Left cardiac atrium (tissue), 4 donors: ENCODE measurements around the gene EPS15. TPM values are rescaled to one million over a fixed set of nuclear protein-coding genes. Genes with fewer than 3 reads are reported as not detected.
"Not testable (repeated sequence)": the region's sequence is repeated elsewhere in the genome, so short reads cannot be mapped to it uniquely, and the experiment has no call there.

Source experiments
- ATAC-seq, 2 donors: fragments of 200-7000 bp; cut with Tn5 transposase; one replicate each; pipeline ENCODE4 v1.9.1; 2020; ENCODE audit warnings: mild to moderate bottlenecking in 2 of 2, moderate library complexity in 2 of 2
- DNase-seq: peaks from one replicate; pipeline ENCODE4 v3.0.0-alpha.2; 2020
- intact Hi-C, 2 donors: fragments of 100-400 bp; cut with DNase I; formaldehyde crosslinking; loops; one replicate each; pipeline versions ENCODE4 v1.14.1 to v1.15.1; 2022 to 2023
- total RNA-seq, 2 donors: library from RNA; stranded (reverse); fragmentation: NEBNext Ultra II Directional; extraction: Animal tissue kit (Norgen Biotek cat#: 25700); gene quantifications; one replicate each; pipeline ENCODE4 v1.2.1, GENCODE V29; 2021
- donor health status: DM: no; HTN: yes; CAD: no.
- donor health status: DM: no; HTN: yes; CAD: no; lungs with severe emphysema.
- donor health status: DM: yes; HTN: yes; CAD: no.
- donor health status: Dilated cardiomyopathy.

Gene EPS15
- total RNA-seq, 2 donors from 2014 or later, result 59.5 to 64.8 TPM

DNA sequence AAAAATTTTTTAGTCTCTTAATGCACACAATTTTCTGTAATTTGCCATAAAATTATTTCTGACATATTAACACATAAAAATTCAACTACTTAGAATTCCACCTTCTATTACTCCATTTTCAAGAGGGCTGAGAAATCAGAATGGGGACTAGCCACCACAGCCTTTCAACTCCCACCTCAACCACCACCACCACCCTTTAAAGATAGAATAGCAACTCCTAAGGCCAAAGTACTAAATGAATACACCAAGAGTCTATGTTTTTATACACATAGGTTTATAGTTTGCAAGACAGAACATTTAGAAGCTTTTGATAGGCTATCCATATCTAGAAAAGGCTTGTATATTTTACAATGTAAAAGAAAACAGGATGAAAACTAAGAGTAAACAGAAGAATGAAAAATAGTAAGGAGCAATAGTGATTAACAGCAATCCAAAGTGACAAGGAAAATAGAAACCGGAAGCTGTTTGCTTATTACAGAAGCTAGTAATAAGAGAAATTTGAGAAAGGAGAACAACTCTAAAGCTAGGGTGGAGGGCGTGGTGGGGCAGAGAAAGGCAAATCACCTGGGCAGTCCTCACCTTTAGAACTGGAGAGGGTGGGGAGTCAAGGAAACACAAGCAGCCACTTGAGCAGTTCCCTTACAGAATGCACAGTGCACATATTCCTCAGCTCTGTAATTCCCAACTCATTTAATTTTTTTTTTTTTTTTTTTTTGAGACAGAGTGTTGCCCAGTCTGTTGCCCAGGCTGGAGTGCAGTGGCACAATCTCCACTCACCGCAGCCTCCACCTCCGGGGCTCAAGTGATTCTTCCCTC, 27.7 kb downstream of the EPS15 start:
- no peak for DNase-seq
- intact Hi-C loops, result no loop called here
- no peak for ATAC-seq

- ATAC-seq (no peak), DNase-seq (no peak)
- intact Hi-C loops, result no loop called here
Measured at GRCh38 chr1:51489472-51489871, 29.6 kb downstream of the EPS15 start.

GRCh38 chr1:51488372-51489050, 30.6 kb downstream of the EPS15 start:
- ATAC-seq (peak in 1 of 2 donors; percentile 40), DNase-seq (no peak)
- intact Hi-C loops, result no loop called here

DNA sequence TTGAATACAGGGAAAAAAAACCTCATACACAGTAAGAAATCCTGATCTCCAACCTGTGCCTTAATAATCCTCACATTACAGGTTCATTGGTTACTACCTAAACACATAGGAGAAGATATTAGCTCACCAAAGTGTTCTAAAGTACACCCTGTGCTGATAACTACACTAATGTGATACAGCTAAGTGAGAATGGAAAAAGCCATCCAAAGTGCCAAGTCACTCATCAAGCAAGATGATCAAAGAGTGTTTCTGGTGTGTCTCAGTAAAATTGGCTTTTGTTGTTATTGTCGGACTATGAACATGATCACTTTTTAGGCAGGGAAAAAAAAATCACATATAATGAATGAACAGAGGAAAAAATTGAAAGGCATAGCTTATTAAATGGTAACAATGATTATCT, 31.4 kb downstream of the EPS15 start:
- intact Hi-C loops, result no loop called here
- ATAC-seq (peak; percentile 34 to 66), DNase-seq (no peak)

GRCh38 chr1:51484591-51484990, 34.5 kb downstream of the EPS15 start:
- intact Hi-C loops, result no loop called here
- DNase-seq (no peak), ATAC-seq (no peak)

DNA sequence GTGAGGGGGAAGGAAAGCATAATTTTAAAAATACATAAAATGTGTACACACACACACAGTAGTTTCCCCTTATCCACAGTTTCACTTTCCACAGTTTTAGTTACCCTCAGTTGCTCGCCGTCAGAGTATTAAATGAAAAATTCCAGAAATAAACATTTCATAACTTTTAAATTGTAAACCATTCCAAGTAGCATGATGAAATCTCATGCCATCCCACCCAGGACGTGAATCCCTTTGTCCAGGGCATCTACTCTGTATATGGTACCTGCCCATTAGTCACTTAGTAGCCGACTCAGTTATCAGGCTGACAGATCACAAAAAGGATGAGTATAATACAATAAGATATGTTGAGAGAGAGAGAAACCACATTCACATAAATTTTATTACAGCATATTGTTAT, 36.2 kb downstream of the EPS15 start:
- no peak for DNase-seq
- intact Hi-C loops, result no loop called here
- ATAC-seq, result no peak

- ATAC-seq, intact Hi-C loops, DNase-seq: not testable (repeated sequence)
Measured at GRCh38 chr1:51474832-51475620, 44.0 kb downstream of the EPS15 start.

GRCh38 chr1:51473331-51474115, 45.5 kb downstream of the EPS15 start:
- intact Hi-C loops, result no loop called here
- ATAC-seq (peak in 1 of 2 donors; percentile 15), DNase-seq (no peak)

GRCh38 chr1:51472359-51472758, 46.7 kb downstream of the EPS15 start:
- DNase-seq (no peak), ATAC-seq (peak; percentile 59 to 82)
- intact Hi-C loops, result no loop called here

- no peak for DNase-seq
- ATAC-seq, result no peak
- intact Hi-C loops, result loop anchor here (10.0 kb wide), 2 partner anchors 45 to 65 kb away; partner anchors contain the start of gene EPS15 (in 1 of the 2)
Measured at GRCh38 chr1:51469518-51469917, 49.5 kb downstream of the EPS15 start.

DNA sequence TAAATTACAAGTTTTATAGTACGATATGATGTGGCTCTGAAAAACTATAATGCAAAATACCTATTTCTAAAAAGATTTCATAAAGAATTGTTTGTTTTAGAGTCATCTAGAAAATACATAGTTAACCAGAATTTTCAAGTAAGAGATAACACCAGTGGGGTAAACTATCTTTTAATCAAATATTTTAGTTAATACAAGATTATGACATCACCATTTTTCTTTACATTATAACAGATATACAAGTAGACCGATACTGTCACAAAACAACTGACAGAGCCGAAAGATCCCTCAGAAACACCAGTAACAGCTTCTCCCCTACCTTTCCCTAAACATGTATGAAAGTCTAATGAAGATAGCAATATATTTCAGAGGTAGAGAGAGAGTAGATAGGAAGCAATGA, 54.2 kb downstream of the EPS15 start:
- intact Hi-C loops, result loop anchor here (10.0 kb wide), 2 partner anchors 50 to 70 kb away; partner anchors contain the start of gene EPS15 (in 1 of the 2)

DNA sequence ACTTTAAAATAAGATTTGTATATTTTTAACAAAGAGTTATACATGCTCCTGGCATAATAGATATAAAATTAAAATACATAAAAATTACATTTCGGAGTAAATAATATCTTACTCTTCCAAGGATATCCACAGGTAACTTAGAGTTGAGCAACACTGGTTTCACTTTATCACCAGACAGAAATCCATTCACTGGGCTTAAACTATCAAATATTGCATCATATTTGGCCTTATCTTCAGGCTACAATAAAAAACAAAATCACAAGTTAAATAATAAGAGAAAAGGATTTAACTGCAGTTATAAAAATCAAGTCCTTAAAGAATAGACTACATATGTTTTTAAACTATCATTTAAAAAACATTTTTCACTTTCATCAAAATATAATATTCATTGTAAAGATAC, 55.5 kb downstream of the EPS15 start:
- intact Hi-C loops, result loop anchor here (10.0 kb wide), 2 partner anchors 51 to 71 kb away; partner anchors contain the start of gene EPS15 (in 1 of the 2)
- no peak for ATAC-seq

More for the DNA sequence above, 54.2 kb downstream of the EPS15 start:
- no peak for DNase-seq
- no peak for ATAC-seq

DNA sequence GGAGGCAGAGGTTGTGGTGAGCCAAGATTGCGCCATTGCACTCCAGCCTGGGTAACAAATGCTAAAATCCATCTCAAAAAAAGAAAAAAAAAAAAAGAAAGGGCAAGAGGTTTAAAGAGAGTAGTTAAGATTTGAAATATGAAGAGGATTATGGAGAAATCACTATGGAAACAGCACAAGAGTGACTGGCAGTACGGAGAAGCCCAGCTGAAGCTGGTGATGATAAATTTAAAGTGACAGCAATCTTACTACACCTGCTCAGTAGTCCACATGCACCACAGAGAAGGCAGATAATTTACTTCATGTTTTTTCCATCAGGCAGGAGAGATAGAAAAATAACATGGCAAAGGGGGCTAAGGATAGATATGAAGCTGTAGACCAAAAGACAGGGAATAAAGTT, 56.8 kb downstream of the EPS15 start:
- not testable (repeated sequence) for ATAC-seq, DNase-seq
- intact Hi-C loops, result loop anchor here (10.0 kb wide), 2 partner anchors 53 to 73 kb away; partner anchors contain the start of gene EPS15 (in 1 of the 2)

More for the DNA sequence above, 55.5 kb downstream of the EPS15 start:
- DNase-seq, result no peak

DNA sequence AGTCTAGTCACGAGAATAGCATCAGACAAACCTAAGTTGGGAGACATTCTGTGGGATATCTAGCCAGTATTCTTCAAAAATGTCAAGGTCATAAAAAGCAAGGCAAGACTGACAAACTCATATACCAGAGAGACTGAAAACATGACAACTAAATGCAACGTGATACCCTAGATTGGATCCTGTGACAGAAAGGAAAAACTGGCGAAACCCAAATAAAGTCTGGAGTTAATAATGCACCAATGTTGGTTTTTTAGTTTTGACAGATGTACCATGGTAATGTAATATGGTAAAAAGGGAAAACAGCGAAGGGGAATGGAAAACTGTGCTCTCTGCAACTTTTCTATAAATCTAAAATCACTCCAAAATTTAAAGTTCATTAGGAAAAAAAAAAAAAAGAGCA, 64.5 kb downstream of the EPS15 start:
- ATAC-seq, result no peak
- no peak for DNase-seq
- intact Hi-C loops, result no loop called here

DNA sequence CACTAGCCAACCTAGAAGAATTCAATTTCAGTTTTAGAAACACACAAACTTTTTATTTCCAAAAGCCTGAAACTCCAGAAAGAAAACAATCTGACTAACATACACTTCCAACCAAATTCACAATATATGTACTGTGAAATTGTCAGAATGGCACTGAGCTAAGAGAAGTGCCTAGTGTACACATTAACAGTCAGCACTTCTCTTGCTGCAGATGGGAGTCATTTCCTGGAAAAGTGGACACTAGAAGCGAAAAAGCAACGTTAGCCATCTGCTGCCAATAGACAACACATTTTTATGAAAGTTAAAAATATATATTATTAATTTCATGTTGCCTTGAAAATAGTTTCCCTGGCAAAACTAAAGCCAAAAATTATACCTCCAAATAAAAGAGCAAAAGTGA, 66.1 kb downstream of the EPS15 start:
- DNase-seq (no peak), ATAC-seq (peak in 1 of 2 donors; percentile 38)
- intact Hi-C loops, result no loop called here

- ATAC-seq, intact Hi-C loops, DNase-seq: not testable (repeated sequence)
Measured at GRCh38 chr1:51448844-51449454, 70.1 kb downstream of the EPS15 start.

GRCh38 chr1:51445351-51446090, 73.5 kb downstream of the EPS15 start:
- no peak for DNase-seq
- intact Hi-C loops, result no loop called here
- no peak for ATAC-seq
